ENCODE data around the gene CORO1A. TPM values are rescaled to one million over a fixed set of nuclear protein-coding genes. Genes with fewer than 3 reads are reported as not detected.

The CORO1A gene
- total RNA-seq (2.4 and 3.2 TPM in 2 replicates), polyA plus RNA-seq (1.7 and 3.4 TPM in 2 replicates)

DNA sequence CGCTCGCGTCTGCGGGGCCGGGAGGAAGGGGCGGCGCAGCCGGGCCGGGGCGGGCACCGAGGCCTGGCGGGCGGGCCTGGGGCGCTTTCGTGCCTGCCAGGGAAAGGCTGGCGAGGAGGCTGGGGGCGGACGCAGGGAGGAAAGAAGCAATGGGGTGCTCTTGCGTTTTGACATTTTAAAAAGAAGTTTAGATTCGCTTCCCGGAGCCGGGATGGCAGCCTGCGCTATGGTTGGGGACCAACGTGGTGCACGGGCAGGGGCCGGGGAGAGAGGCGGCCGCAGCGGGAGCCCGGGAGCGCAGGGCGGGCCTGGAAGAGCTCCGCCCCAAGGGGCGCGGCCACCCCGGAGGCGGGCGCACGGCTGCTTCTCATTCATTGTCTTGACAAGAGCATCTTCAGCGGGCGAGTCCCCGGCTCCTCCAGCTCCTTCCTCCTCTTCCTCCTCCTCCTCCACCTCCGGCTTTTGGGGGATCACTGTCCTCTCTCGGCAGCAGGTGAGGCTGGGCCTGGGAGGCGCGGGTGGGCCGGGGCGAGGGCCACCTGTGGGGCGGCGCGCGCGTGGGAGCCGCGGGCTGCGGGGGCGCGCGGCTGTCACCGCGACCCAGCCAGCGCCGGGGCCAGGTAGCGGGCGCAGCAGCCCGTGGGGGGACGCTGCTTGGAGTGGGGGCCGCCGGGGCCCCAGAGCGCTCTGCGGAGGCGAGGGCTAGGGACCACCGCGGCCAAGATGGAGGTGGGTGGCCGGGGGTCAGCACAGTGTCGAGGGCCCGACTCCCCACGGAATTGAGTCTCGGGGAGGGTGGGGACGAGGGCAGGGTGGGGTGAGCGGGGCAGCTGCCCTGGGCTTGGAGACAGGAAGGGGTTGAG lies at the start of gene CORO1A:
CORO1A (plus strand) TSS at position 370 of the 863 bp plus-strand sequence. CDS start 1,608 bp downstream, outside the sequence.
- Histone ChIP-seq H3K9me3 (ENCODE audit: low read depth) (no peaks in the 10 kb centered on the region), H3K4me1 (ENCODE audit: insufficient read depth) (no peaks in the 10 kb centered on the region), H3K36me3 (replicated peaks; ENCODE audit: insufficient read depth, low read depth) (no peaks in the 10 kb centered on the region), H4K20me1 (ENCODE audit: insufficient read depth, poor library complexity, severe bottlenecking) (no peaks in the 10 kb centered on the region), H3K4me2 (peak within 1 kb of the TSS; percentile 87), H2AFZ (peak within 1 kb of the TSS; percentile 84), H3K4me3 (peak within 1 kb of the TSS; percentile 54), H3K27ac (peak within 1 kb of the TSS; percentile 62), H3K27me3 (no peaks in the 10 kb centered on the region), H3K9me2 (replicated peaks; ENCODE audit: insufficient read depth) (no peaks in the 10 kb centered on the region), H3K79me2 (no peaks in the 10 kb centered on the region)
- TF ChIP-seq, protein P1, sequence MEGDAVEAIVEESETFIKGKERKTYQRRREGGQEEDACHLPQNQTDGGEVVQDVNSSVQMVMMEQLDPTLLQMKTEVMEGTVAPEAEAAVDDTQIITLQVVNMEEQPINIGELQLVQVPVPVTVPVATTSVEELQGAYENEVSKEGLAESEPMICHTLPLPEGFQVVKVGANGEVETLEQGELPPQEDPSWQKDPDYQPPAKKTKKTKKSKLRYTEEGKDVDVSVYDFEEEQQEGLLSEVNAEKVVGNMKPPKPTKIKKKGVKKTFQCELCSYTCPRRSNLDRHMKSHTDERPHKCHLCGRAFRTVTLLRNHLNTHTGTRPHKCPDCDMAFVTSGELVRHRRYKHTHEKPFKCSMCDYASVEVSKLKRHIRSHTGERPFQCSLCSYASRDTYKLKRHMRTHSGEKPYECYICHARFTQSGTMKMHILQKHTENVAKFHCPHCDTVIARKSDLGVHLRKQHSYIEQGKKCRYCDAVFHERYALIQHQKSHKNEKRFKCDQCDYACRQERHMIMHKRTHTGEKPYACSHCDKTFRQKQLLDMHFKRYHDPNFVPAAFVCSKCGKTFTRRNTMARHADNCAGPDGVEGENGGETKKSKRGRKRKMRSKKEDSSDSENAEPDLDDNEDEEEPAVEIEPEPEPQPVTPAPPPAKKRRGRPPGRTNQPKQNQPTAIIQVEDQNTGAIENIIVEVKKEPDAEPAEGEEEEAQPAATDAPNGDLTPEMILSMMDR (IDR thresholded peaks at IDR 0.05; ENCODE audit: poor library complexity): no peak
- 1% methylated on average over 19 of the region's 81 CpGs for WGBS (ENCODE audit: low lambda C conversion rate, missing lambda C conversion rate)
- DNase-seq (ENCODE audit: low spot score): peak; percentile 91

DNA sequence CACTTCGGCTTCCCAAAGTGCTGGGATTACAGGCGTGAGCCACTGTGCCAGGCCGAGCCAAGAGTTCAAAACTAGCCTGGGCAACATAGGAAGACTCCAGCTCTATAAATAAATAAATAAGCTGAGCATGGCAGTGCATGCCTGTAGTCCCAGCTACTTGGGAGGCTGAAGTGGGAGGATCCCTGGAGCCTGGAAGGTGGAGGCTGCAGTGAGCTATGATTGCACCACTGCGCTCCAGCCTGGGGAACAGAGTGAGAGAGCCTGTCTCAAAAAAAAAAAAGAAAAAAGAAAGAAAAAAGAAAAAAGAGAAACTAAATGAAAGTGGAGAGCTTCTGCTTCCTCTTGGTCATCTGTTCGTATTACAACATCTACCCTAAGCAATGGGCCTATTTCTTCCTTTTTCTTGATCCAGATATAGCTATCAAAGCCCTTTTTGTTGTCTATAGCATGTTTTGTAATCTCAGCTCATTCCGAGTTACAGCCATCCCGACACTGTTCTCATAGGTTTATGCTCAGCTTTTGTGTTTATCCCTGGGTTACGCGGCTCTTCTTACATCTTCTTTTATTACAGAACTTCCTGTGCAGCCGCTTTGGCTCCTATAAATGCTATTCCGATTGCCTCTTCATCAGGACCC lies 46.3 kb upstream of the CORO1A start:
- Histone ChIP-seq H2AFZ (no peak overlapping the region), H3K79me2 (no peaks in the 10 kb centered on the region), H3K4me1 (ENCODE audit: insufficient read depth) (no peaks in the 10 kb centered on the region), H3K27me3 (no peaks in the 10 kb centered on the region), H3K4me2 (no peak overlapping the region), H3K9me2 (replicated peaks; ENCODE audit: insufficient read depth) (no peaks in the 10 kb centered on the region), H4K20me1 (ENCODE audit: insufficient read depth, poor library complexity, severe bottlenecking) (no peaks in the 10 kb centered on the region), H3K4me3 (no peak overlapping the region), H3K9me3 (ENCODE audit: low read depth) (no peaks in the 10 kb centered on the region), H3K27ac (no peak overlapping the region), H3K36me3 (replicated peaks; ENCODE audit: insufficient read depth, low read depth) (no peaks in the 10 kb centered on the region)
- DNase-seq (ENCODE audit: low spot score): no peak
- 86% methylated on average over 11 of the region's 11 CpGs for WGBS (ENCODE audit: low lambda C conversion rate, missing lambda C conversion rate)
- TF ChIP-seq EZH2 (IDR thresholded peaks at IDR 0.05; ENCODE audit: borderline replicate concordance) (no peak), EZH2phosphoT487 (IDR thresholded peaks at IDR 0.05; ENCODE audit: low read depth, severe bottlenecking, unreplicated experiment) (no peak)
- TF ChIP-seq, protein P1 (IDR thresholded peaks at IDR 0.05; ENCODE audit: poor library complexity): no peak

DNA sequence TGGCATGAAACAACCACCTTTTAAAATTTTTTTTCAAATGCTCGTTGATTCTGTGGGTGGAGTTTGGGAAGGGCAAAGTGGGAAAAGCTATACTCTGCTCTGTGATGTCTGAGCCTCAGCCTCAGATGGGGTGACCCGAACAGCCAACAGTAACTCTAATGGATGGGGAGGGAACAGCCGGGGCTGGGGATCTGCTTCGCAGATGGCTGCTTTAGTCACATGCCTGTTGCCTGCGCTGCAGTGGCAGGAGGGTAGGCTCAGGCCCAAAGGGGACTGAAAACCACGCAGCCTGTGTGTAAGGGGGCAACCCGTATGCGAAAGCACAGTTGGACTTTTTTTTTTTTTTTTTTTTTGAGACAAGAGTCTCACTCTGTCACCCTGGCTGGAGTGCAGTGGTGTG lies 45.5 kb upstream of the CORO1A start:
- Histone ChIP-seq H2AFZ (no peak overlapping the region), H3K9me3 (ENCODE audit: low read depth) (no peaks in the 10 kb centered on the region), H3K36me3 (replicated peaks; ENCODE audit: insufficient read depth, low read depth) (no peaks in the 10 kb centered on the region), H3K27me3 (no peaks in the 10 kb centered on the region), H3K9me2 (replicated peaks; ENCODE audit: insufficient read depth) (no peaks in the 10 kb centered on the region), H3K4me1 (ENCODE audit: insufficient read depth) (no peaks in the 10 kb centered on the region), H3K27ac (no peak overlapping the region), H3K4me2 (no peak overlapping the region), H4K20me1 (ENCODE audit: insufficient read depth, poor library complexity, severe bottlenecking) (no peaks in the 10 kb centered on the region), H3K4me3 (no peak overlapping the region), H3K79me2 (no peaks in the 10 kb centered on the region)
- 83% methylated on average over 8 of the region's 8 CpGs for WGBS (ENCODE audit: low lambda C conversion rate, missing lambda C conversion rate)
- DNase-seq (ENCODE audit: low spot score): no peak
- TF ChIP-seq EZH2 (IDR thresholded peaks at IDR 0.05; ENCODE audit: borderline replicate concordance) (no peak), EZH2phosphoT487 (IDR thresholded peaks at IDR 0.05; ENCODE audit: low read depth, severe bottlenecking, unreplicated experiment) (no peak)
- TF ChIP-seq, protein P1 (IDR thresholded peaks at IDR 0.05; ENCODE audit: poor library complexity): no peak
